OCI-LY1 (cell line): ENCODE data around the gene PTPRG.

Source experiments
- H2AFZ ChIP-seq: fragments of 200-600 bp; sonication (generic), shearing (Covaris generic); 2 replicates; pipeline ENCODE4 v1.6.0; 2014; ENCODE audit warnings: antibody characterized with exemption, mild to moderate bottlenecking, low read length
- H3F3A ChIP-seq: fragments of 200-600 bp; sonication (generic), shearing (Covaris generic); 2 replicates; pipeline ENCODE4 v1.6.0; 2014; ENCODE audit warnings: mild to moderate bottlenecking, antibody characterized with exemption, low read length, moderate library complexity; ENCODE audit not compliant: insufficient read depth
- H3K27ac ChIP-seq: fragments of 200-600 bp; sonication (generic); 2 replicates; pipeline ENCODE4 v1.5.1; 2014; ENCODE audit warnings: low read length, mixed run types, mild to moderate bottlenecking, low read depth; ENCODE audit not compliant: poor library complexity, severe bottlenecking
- H3K27me3 ChIP-seq: fragments of 200-600 bp; sonication (generic); 2 replicates; pipeline ENCODE4 v1.6.0; 2014; ENCODE audit warnings: antibody characterized with exemption, mild to moderate bottlenecking, low read length, moderate library complexity; ENCODE audit not compliant: insufficient read depth
- H3K36me3 ChIP-seq: fragments of 200-600 bp; sonication (generic); 2 replicates; pipeline ENCODE4 v1.6.1; 2014; ENCODE audit warnings: mild to moderate bottlenecking, antibody characterized with exemption, low read length, moderate library complexity, mixed read lengths; ENCODE audit not compliant: insufficient read depth
- H3K4me1 ChIP-seq: fragments of 200-600 bp; sonication (generic); 2 replicates; pipeline ENCODE4 v1.5.1; 2014; ENCODE audit warnings: mild to moderate bottlenecking, low read length, moderate library complexity; ENCODE audit not compliant: insufficient read depth, severe bottlenecking
- H3K4me2 ChIP-seq: fragments of 200-600 bp; sonication (generic), shearing (Covaris generic); 2 replicates; pipeline ENCODE4 v1.6.1; 2014; ENCODE audit warnings: low read length
- H3K4me3 ChIP-seq: fragments of 200-600 bp; sonication (generic); 2 replicates; pipeline ENCODE4 v1.5.1; 2014; ENCODE audit warnings: low read length, low read depth, mild to moderate bottlenecking, mixed read lengths; ENCODE audit not compliant: poor library complexity, severe bottlenecking
- H3K79me2 ChIP-seq: fragments of 200-600 bp; shearing (Covaris generic); 2 replicates; pipeline ENCODE4 v1.6.1; 2016; ENCODE audit warnings: mixed run types, low read length, mixed read lengths; ENCODE audit not compliant: insufficient read depth
- H3K9ac ChIP-seq: fragments of 200-600 bp; sonication (generic), shearing (Covaris generic); 2 replicates; pipeline ENCODE4 v1.6.1; 2014; ENCODE audit warnings: mild to moderate bottlenecking, low read length, mixed read lengths
- H3K9me2 ChIP-seq: fragments of 200-600 bp; sonication (generic), shearing (Covaris generic); 2 replicates; pipeline ENCODE4 v1.6.1; 2014; ENCODE audit warnings: low read depth, mild to moderate bottlenecking, low read length, mixed read lengths
- H3K9me3 ChIP-seq: fragments of 200-600 bp; shearing (Covaris generic); 2 replicates; pipeline ENCODE4 v1.6.1; 2014; ENCODE audit warnings: low read length, mixed read lengths
- H4K20me1 ChIP-seq: fragments of 200-600 bp; sonication (generic), shearing (Covaris generic); 2 replicates; pipeline ENCODE4 v1.6.0; 2016; ENCODE audit warnings: mild to moderate bottlenecking, low read length; ENCODE audit not compliant: insufficient read depth
- EZH2 ChIP-seq: fragments of 200-600 bp; sonication (generic), shearing (Covaris generic); IDR thresholded peaks from 2 replicates; pipeline ENCODE4 v1.8.0; 2017; ENCODE audit warnings: borderline replicate concordance, mixed run types, mild to moderate bottlenecking, antibody characterized with exemption, low read length, moderate library complexity, mixed read lengths
- TF ChIP-seq, protein P1 (sequence below): fragments of 200-600 bp; sonication (generic), shearing (Covaris generic); IDR thresholded peaks from 2 replicates; pipeline ENCODE4 v1.5.1; 2017; ENCODE audit warnings: mild to moderate bottlenecking, antibody characterized with exemption, low read length, moderate library complexity, mixed read lengths

The PTPRG gene

DNA sequence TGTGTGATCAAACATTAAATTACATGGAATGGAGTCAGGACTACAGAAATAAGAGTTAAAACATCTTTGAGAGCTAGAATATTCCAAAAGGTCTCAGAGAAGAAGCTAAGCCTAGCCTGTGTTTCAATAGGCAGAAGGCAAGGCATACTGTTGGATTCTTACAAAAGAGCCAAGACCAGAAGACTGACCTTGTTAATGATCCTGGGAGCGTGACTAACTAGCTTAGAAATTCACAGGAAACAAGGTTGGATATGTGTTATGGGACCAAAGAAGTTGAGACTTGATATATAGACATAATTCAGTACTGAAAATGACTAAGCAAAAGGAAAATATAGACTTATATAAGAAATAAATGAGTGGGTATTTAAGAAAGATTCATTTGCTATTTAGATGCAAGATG is 761.9 kb downstream of the PTPRG start:
- no peaks in the 10 kb centered on the region for H3K9me2 ChIP-seq
- H3K4me3 ChIP-seq, result no peak overlapping the region
- no peak overlapping the region for H3K9ac ChIP-seq
- H3K27ac ChIP-seq, result no peak overlapping the region
- H4K20me1 ChIP-seq, result no peaks in the 10 kb centered on the region
- no peak overlapping the region for H2AFZ ChIP-seq
- H3K79me2 ChIP-seq, result no peaks in the 10 kb centered on the region
- no peaks in the 10 kb centered on the region for H3K36me3 ChIP-seq
- TF ChIP-seq, protein P1, sequence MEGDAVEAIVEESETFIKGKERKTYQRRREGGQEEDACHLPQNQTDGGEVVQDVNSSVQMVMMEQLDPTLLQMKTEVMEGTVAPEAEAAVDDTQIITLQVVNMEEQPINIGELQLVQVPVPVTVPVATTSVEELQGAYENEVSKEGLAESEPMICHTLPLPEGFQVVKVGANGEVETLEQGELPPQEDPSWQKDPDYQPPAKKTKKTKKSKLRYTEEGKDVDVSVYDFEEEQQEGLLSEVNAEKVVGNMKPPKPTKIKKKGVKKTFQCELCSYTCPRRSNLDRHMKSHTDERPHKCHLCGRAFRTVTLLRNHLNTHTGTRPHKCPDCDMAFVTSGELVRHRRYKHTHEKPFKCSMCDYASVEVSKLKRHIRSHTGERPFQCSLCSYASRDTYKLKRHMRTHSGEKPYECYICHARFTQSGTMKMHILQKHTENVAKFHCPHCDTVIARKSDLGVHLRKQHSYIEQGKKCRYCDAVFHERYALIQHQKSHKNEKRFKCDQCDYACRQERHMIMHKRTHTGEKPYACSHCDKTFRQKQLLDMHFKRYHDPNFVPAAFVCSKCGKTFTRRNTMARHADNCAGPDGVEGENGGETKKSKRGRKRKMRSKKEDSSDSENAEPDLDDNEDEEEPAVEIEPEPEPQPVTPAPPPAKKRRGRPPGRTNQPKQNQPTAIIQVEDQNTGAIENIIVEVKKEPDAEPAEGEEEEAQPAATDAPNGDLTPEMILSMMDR, result no peak
- no peak for TF ChIP-seq EZH2
- H3K4me2 ChIP-seq, result no peak overlapping the region
- H3K4me1 ChIP-seq, result no peaks in the 10 kb centered on the region
- H3F3A ChIP-seq, result no peaks in the 10 kb centered on the region
- no peaks in the 10 kb centered on the region for H3K9me3 ChIP-seq
- H3K27me3 ChIP-seq, result no peaks in the 10 kb centered on the region

DNA sequence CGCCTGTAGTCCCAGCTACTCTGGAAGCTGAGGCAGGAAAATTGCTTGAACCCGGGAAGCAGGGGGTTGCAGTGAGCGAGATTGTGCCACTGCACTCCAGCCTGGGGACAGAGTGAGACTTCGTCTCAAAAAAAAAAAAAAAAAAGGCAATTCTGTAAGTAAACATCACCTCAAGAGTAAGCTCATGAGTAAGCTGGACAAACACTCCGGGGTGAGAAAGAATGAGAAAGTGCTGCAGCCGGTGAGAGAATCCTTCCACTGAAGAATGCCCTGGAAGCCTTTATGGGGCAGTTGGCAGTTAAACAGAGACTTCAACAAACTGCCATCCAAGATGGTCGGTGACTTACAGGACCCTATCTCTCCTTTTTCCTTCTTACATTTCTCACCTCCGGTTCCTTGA is 764.5 kb downstream of the PTPRG start:
- Histone ChIP-seq H2AFZ (no peak overlapping the region), H3K79me2 (no peaks in the 10 kb centered on the region), H3K4me2 (no peak overlapping the region), H3K4me3 (no peak overlapping the region), H3K9ac (no peak overlapping the region), H3K9me2 (no peaks in the 10 kb centered on the region), H3K27ac (no peak overlapping the region), H3K4me1 (no peaks in the 10 kb centered on the region), H3K27me3 (no peaks in the 10 kb centered on the region), H3K9me3 (no peaks in the 10 kb centered on the region), H3K36me3 (no peaks in the 10 kb centered on the region), H3F3A (no peaks in the 10 kb centered on the region), H4K20me1 (no peaks in the 10 kb centered on the region)
- TF ChIP-seq EZH2, result no peak
- TF ChIP-seq, protein P1, result no peak

DNA sequence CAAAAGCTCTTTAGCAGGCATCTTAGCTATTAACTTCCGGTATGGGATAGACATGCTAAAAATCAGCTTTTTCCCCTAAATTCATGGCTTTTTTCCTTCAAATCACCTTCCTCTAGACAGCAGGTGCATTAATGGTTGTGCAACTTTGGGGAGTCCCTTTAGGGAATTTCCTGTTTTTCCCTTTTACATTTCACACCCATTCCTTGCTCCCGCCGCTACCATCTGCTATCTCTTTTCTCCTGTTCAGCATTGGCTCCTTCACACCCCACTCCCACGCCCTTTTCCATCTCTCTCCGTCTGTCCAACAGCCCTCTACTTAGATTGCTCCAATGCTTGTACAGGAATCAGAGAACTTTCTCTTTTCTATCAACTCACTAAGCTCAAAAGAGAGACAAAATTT is 768.6 kb downstream of the PTPRG start:
- TF ChIP-seq, protein P1, result no peak
- TF ChIP-seq EZH2, result no peak
- H3F3A ChIP-seq, result no peaks in the 10 kb centered on the region
- no peaks in the 10 kb centered on the region for H3K27me3 ChIP-seq
- H2AFZ ChIP-seq, result no peak overlapping the region
- no peaks in the 10 kb centered on the region for H4K20me1 ChIP-seq
- H3K4me3 ChIP-seq, result no peak overlapping the region
- no peaks in the 10 kb centered on the region for H3K4me1 ChIP-seq
- H3K9me3 ChIP-seq, result no peaks in the 10 kb centered on the region
- H3K9ac ChIP-seq, result no peak overlapping the region
- H3K36me3 ChIP-seq, result no peaks in the 10 kb centered on the region
- no peaks in the 10 kb centered on the region for H3K79me2 ChIP-seq
- H3K9me2 ChIP-seq, result no peaks in the 10 kb centered on the region
- H3K27ac ChIP-seq, result no peak overlapping the region
- no peak overlapping the region for H3K4me2 ChIP-seq
